ENCODE results near the gene MRPS30. TPM values are rescaled to one million over a fixed set of nuclear protein-coding genes. Genes with fewer than 3 reads are reported as not detected.
"Not testable (repeated sequence)": the region's sequence is repeated elsewhere in the genome, so short reads cannot be mapped to it uniquely, and the experiment has no call there.

The MRPS30 gene
- polyA plus RNA-seq, 1 donor = 46.2 TPM

DNA sequence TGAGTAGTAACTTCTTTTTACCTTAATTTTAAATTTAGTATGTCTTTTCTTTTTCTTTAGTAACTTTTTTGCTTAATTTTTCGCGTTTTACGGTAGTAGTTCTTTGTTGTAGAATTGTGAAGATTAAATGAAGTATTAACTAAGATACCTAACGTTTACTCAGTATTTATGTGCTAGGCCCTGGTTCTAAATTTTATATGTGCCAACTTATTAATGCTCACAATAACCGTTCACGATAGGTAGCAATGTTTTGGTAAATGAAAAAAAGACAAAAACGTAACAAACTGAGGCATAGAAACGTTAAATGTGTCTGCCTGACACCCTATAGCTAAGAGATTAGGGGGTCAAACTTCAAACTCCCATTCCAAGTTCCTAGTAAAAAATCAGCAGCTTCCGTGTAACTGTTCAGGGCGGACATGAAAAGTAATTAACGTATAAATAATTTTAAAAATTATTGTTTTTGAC lies 1.2 kb downstream of the MRPS30 start:
- 2% methylated on average over 7 of the region's 11 CpGs for WGBS (ENCODE audit: insufficient coverage, low lambda C conversion rate)
- Histone ChIP-seq H3K4me3 (ENCODE audit: low read length) (peak overlapping the region; percentile 85), H3K27ac (ENCODE audit: low read length) (peak overlapping the region; percentile 91), H3K4me1 (ENCODE audit: control insufficient read depth, insufficient read depth, low read length) (no peaks in the 10 kb centered on the region), H3K9me3 (ENCODE audit: control insufficient read depth, low read depth, low read length) (no peaks in the 10 kb centered on the region), H3K27me3 (ENCODE audit: control insufficient read depth, insufficient read depth, low read length) (no peaks in the 10 kb centered on the region), H3K36me3 (ENCODE audit: control insufficient read depth, insufficient read depth, low read length) (peaks cover 17% of the 10 kb centered on the region)
- DNase-seq = peak; percentile 7 to 57

DNA sequence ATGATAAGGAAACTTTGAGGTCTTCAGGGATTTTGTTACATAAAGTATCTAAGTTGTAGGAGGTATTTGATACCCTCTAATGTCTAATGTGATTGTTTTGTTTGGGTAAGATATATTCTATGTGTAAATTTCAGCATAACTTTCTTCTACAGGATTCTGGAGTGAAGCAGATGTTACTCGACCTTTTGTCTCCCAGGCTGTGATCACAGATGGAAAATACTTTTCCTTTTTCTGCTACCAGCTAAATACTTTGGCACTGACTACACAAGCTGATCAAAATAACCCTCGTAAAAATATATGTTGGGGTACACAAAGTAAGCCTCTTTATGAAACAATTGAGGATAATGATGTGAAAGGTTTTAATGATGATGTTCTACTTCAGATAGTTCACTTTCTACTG lies 6.0 kb downstream of the MRPS30 start:
- 83% methylated on average over 1 of the region's 2 CpGs for WGBS (ENCODE audit: insufficient coverage, low lambda C conversion rate)
- no peak for DNase-seq
- Histone ChIP-seq H3K36me3 (ENCODE audit: control insufficient read depth, insufficient read depth, low read length) (peaks cover 35% of the 10 kb centered on the region), H3K9me3 (ENCODE audit: control insufficient read depth, low read depth, low read length) (no peaks in the 10 kb centered on the region), H3K4me1 (ENCODE audit: control insufficient read depth, insufficient read depth, low read length) (no peaks in the 10 kb centered on the region), H3K4me3 (ENCODE audit: low read length) (no peak overlapping the region), H3K27me3 (ENCODE audit: control insufficient read depth, insufficient read depth, low read length) (no peaks in the 10 kb centered on the region), H3K27ac (ENCODE audit: low read length) (no peak overlapping the region)

DNA sequence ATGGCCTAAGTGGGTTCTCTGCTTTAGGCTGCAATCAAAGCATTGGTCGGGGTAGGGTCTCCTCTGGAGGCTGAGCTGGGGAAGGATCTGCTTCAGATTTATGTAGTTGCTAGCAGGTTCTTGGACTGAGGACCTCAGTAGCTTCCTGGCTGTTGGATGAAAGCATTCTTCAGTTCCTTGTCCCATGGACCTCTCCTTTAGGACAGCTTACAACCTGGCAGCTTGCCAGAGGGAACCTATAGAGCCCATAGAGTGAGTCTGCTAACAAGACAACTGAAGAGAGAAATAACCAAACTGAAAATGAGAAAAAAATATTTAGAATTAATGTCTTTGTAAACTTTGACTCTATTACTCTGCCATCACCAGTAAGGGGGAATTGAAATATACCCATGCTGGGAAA lies 12.4 kb downstream of the MRPS30 start:
- Histone ChIP-seq H3K4me1 (ENCODE audit: control insufficient read depth, insufficient read depth, low read length) (no peaks in the 10 kb centered on the region), H3K27me3 (ENCODE audit: control insufficient read depth, insufficient read depth, low read length) (no peaks in the 10 kb centered on the region), H3K36me3 (ENCODE audit: control insufficient read depth, insufficient read depth, low read length) (peaks cover 18% of the 10 kb centered on the region), H3K9me3 (ENCODE audit: control insufficient read depth, low read depth, low read length) (no peaks in the 10 kb centered on the region), H3K4me3 (ENCODE audit: low read length) (no peak overlapping the region), H3K27ac (ENCODE audit: low read length) (no peak overlapping the region)
- WGBS (ENCODE audit: insufficient coverage, low lambda C conversion rate) = no CpG with 5 or more reads among the region's 1 CpG
- DNase-seq = no peak

DNA sequence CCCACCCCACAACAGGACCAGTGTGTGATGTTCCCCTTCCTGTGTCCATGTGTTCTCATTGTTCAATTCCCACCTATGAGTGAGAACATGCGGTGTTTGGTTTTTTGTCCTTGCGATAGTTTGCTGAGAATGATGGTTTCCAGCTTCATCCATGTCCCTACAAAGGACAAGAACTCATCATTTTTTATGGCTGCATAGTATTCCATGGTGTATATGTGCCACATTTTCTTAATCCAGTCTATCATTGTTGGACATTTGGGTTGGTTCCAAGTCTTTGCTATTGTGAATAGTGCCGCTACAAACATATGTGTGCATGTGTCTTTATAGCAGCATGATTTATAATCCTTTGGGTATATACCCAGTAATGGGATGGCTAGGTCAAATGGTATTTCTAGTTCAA lies 15.9 kb downstream of the MRPS30 start:
- not testable (repeated sequence) for DNase-seq; H3K4me1 ChIP-seq (ENCODE audit: control insufficient read depth, insufficient read depth, low read length); H3K27me3 ChIP-seq (ENCODE audit: control insufficient read depth, insufficient read depth, low read length); H3K4me3 ChIP-seq (ENCODE audit: low read length); H3K36me3 ChIP-seq (ENCODE audit: control insufficient read depth, insufficient read depth, low read length); H3K9me3 ChIP-seq (ENCODE audit: control insufficient read depth, low read depth, low read length); H3K27ac ChIP-seq (ENCODE audit: low read length)
- no CpG with 5 or more reads among the region's 3 CpGs for WGBS (ENCODE audit: insufficient coverage, low lambda C conversion rate)

DNA sequence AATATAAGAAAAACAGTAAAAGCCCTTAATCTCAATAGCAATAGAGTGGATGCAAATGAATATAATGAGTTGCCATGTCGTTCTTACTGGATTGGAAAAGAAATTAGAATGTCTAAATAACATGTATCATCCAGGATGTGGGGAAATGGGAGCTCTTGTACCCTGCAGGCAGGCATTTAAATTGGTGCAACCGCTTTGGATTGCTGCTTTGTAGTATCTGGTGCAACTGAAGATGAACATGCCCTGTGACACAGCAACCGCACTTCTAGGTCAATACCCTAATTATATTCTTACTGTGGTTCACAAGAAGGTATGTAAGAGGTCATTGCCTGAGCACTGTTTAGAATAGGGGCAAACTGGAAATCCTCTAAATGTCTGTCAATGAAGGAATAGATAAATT lies 18.9 kb downstream of the MRPS30 start:
- Histone ChIP-seq H3K4me1 (ENCODE audit: control insufficient read depth, insufficient read depth, low read length) (no peaks in the 10 kb centered on the region), H3K27ac (ENCODE audit: low read length) (no peak overlapping the region), H3K9me3 (ENCODE audit: control insufficient read depth, low read depth, low read length) (no peaks in the 10 kb centered on the region), H3K36me3 (ENCODE audit: control insufficient read depth, insufficient read depth, low read length) (peaks cover 4% of the 10 kb centered on the region), H3K27me3 (ENCODE audit: control insufficient read depth, insufficient read depth, low read length) (no peaks in the 10 kb centered on the region), H3K4me3 (ENCODE audit: low read length) (no peak overlapping the region)
- no CpG with 5 or more reads among the region's 3 CpGs for WGBS (ENCODE audit: insufficient coverage, low lambda C conversion rate)
- DNase-seq = no peak

DNA sequence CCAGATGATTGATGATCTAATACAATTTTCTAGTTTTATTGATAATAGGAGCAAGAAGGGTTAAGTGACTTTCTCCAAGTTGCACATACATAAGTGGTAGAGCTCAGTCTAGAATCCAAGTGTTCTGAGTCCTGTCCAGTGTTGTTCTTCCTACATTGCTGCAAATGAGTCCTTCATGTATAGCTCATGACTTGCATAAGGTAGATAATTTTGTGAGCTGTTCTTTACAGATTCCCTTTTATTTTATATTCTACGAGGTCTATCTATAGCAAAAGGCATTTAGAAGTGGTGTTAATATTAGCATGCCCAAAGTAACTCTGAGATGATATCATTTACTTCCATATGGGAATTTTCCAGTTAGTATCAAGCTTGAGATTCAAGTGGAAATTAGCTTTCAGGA lies 20.0 kb downstream of the MRPS30 start:
- Histone ChIP-seq H3K27me3 (ENCODE audit: control insufficient read depth, insufficient read depth, low read length) (no peaks in the 10 kb centered on the region), H3K9me3 (ENCODE audit: control insufficient read depth, low read depth, low read length) (no peaks in the 10 kb centered on the region), H3K36me3 (ENCODE audit: control insufficient read depth, insufficient read depth, low read length) (peaks cover 4% of the 10 kb centered on the region), H3K4me3 (ENCODE audit: low read length) (no peak overlapping the region), H3K27ac (ENCODE audit: low read length) (no peak overlapping the region), H3K4me1 (ENCODE audit: control insufficient read depth, insufficient read depth, low read length) (no peaks in the 10 kb centered on the region)
- DNase-seq = no peak
- WGBS (ENCODE audit: insufficient coverage, low lambda C conversion rate) = no CpG with 5 or more reads among the region's 1 CpG

DNA sequence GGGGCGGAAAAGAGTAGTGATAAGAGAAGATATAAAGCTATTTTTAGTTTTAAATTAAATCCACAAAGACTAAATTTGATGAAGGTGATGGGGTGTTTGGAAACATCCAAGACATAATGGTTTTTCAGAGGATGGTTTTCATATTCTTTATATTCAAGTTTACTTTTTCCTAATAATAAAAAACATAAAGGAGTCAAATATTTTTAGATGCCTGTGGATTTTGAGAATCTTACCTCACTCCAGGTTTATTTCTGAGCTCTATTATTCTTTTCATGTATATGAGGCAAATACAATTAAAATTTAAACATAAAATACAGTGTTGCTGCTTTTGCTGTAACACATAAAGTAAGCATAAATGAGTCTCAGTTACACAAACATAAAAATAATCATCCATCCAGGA lies 22.2 kb downstream of the MRPS30 start:
- Histone ChIP-seq H3K36me3 (ENCODE audit: control insufficient read depth, insufficient read depth, low read length) (peaks cover 4% of the 10 kb centered on the region), H3K4me1 (ENCODE audit: control insufficient read depth, insufficient read depth, low read length) (no peaks in the 10 kb centered on the region), H3K27ac (ENCODE audit: low read length) (no peak overlapping the region), H3K9me3 (ENCODE audit: control insufficient read depth, low read depth, low read length) (no peaks in the 10 kb centered on the region), H3K27me3 (ENCODE audit: control insufficient read depth, insufficient read depth, low read length) (no peaks in the 10 kb centered on the region), H3K4me3 (ENCODE audit: low read length) (no peak overlapping the region)
- DNase-seq = no peak
- WGBS (ENCODE audit: insufficient coverage, low lambda C conversion rate) = no CpG with 5 or more reads among the region's 1 CpG

DNA sequence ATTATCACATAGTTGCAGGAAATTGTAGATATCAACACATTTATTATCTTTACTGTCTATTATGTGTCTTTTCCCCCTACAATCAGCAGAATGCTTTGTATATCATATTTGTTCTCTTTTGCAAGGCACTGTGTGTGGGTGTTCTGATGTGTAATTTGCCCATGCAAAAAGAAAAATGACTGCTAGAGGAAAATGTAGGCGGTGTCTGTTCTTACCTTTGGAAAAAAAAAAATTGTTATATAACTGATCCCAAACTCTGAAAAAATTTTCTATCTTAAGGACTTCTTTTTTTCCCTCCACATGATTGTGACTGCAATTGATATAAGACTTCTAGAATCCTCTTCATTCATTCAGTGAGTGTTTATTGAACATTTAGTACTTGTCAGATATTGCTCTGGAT lies 24.5 kb downstream of the MRPS30 start:
- H3K27me3 ChIP-seq (ENCODE audit: control insufficient read depth, insufficient read depth, low read length) = no peaks in the 10 kb centered on the region
- no peak overlapping the region for H3K27ac ChIP-seq (ENCODE audit: low read length)
- no peak for DNase-seq
- no peaks in the 10 kb centered on the region for H3K4me1 ChIP-seq (ENCODE audit: control insufficient read depth, insufficient read depth, low read length)
- WGBS (ENCODE audit: insufficient coverage, low lambda C conversion rate) = 100% methylated on average over 1 of the region's 1 CpG
- no peak overlapping the region for H3K4me3 ChIP-seq (ENCODE audit: low read length)
- H3K9me3 ChIP-seq (ENCODE audit: control insufficient read depth, low read depth, low read length) = no peaks in the 10 kb centered on the region
- H3K36me3 ChIP-seq (ENCODE audit: control insufficient read depth, insufficient read depth, low read length) = no peaks in the 10 kb centered on the region

DNA sequence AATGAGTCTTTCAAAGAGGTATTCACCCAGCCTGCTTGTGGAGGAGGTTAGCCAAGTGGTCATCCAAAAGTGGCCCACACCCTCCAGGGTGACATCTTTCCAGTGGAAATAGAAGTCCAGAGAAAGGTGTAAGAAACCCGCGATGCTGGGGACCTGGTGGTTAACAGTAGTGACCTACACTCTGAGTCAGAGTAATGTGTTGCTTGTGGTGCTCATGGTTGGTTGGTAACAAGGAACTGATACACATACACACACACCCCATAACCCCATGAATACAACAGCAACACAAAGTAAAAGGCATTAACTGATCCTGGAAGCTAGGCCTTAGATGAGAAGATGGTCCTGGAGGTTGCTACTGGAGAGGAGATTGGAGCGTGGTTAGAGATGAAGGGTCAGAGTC lies 26.9 kb downstream of the MRPS30 start:
- Histone ChIP-seq H3K4me1 (ENCODE audit: control insufficient read depth, insufficient read depth, low read length) (no peaks in the 10 kb centered on the region), H3K27ac (ENCODE audit: low read length) (no peak overlapping the region), H3K9me3 (ENCODE audit: control insufficient read depth, low read depth, low read length) (no peaks in the 10 kb centered on the region), H3K36me3 (ENCODE audit: control insufficient read depth, insufficient read depth, low read length) (no peaks in the 10 kb centered on the region), H3K4me3 (ENCODE audit: low read length) (no peak overlapping the region), H3K27me3 (ENCODE audit: control insufficient read depth, insufficient read depth, low read length) (no peaks in the 10 kb centered on the region)
- DNase-seq = no peak
- no CpG with 5 or more reads among the region's 3 CpGs for WGBS (ENCODE audit: insufficient coverage, low lambda C conversion rate)

DNA sequence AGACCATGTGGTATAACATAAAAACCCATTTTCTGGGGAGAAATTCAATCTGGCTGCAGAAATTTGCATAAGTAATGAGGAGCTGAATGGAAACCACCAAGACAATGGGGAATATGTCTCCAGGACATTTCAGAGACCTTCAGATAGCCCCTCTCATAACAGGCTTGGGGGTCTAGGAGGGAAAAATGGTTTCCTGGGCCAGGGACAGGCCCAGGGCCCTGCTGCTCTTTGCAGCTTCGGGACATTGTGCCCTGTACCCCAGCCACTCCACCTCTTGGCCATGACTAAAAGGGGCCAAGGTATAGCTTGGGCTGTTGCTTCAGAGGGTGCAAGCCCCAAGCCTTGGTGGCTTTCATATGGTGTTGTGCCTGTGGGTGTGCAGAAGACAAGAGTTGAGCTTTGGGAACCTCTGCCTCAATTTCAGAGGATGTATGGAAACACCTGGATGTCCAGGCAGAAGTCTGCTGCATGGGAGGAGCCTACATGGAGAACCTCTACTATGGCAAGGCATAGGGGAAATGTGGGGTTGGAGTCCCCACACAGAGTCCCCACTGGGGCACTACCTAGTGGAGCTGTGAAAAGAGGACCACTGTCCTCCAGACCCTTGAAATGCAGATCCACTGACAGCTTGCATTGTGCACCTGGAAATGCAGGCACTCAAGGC lies 30.4 kb downstream of the MRPS30 start:
- no peak for DNase-seq
- H3K4me1 ChIP-seq (ENCODE audit: control insufficient read depth, insufficient read depth, low read length) = no peaks in the 10 kb centered on the region
- WGBS (ENCODE audit: insufficient coverage, low lambda C conversion rate) = no CpG with 5 or more reads among the region's 1 CpG
- no peaks in the 10 kb centered on the region for H3K27me3 ChIP-seq (ENCODE audit: control insufficient read depth, insufficient read depth, low read length)
- H3K4me3 ChIP-seq (ENCODE audit: low read length) = no peak overlapping the region
- no peaks in the 10 kb centered on the region for H3K9me3 ChIP-seq (ENCODE audit: control insufficient read depth, low read depth, low read length)
- no peak overlapping the region for H3K27ac ChIP-seq (ENCODE audit: low read length)
- H3K36me3 ChIP-seq (ENCODE audit: control insufficient read depth, insufficient read depth, low read length) = no peaks in the 10 kb centered on the region

All from large intestine (tissue), 3 donors.